Erythroblast (primary cell): ENCODE data around the gene NDUFAF8.

Experiments used
- DNase-seq, 2 experiments: peaks; one replicate each; lab custom pipeline; 2025; lab: John Stamatoyannopoulos, UW
- GATA1 ChIP-seq: IDR thresholded peaks from 2 replicates; pipeline ENCODE4 v1.6.1; 2011; ENCODE audit warnings: low read depth, mild to moderate bottlenecking, control low read depth, low read length, moderate library complexity
- POLR2A ChIP-seq: IDR thresholded peaks from 2 replicates; pipeline ENCODE4 v1.6.1; 2011; ENCODE audit warnings: mild to moderate bottlenecking, low read length

Gene NDUFAF8

GRCh38 chr17:81238815-81239713, at the start of gene NDUFAF8, which contains the start of gene TEPSIN:
Gene NDUFAF8 (plus strand): TSS chr17:81239318. CDS start chr17:81239364, 46 bp downstream.
Gene TEPSIN (minus strand): TSS chr17:81239055. CDS start chr17:81239033, 22 bp downstream.
- peak; percentile 99 for DNase-seq
- no peak for TF ChIP-seq GATA1
- peak; percentile 76 for TF ChIP-seq POLR2A

GRCh38 chr17:81189670-81190530, 49.2 kb upstream of the NDUFAF8 start:
- DNase-seq = no peak
- no peak for TF ChIP-seq GATA1
- no peak for TF ChIP-seq POLR2A

- DNase-seq = no peak
- no peak for TF ChIP-seq GATA1
- TF ChIP-seq POLR2A = no peak
These were observed 48.5 kb upstream of the NDUFAF8 start for GRCh38 chr17:81190591-81190990.

GRCh38 chr17:81191116-81191515, 48.0 kb upstream of the NDUFAF8 start:
- TF ChIP-seq GATA1 = no peak

GRCh38 chr17:81191646-81192045, 47.5 kb upstream of the NDUFAF8 start:
- no peak for TF ChIP-seq GATA1
- no peak for TF ChIP-seq POLR2A

More at GRCh38 chr17:81191116-81191515, 48.0 kb upstream of the NDUFAF8 start:
- no peak for DNase-seq

GRCh38 chr17:81192386-81193050, 46.6 kb upstream of the NDUFAF8 start:
- DNase-seq = no peak
- TF ChIP-seq GATA1 = no peak
- TF ChIP-seq POLR2A = no peak

More at GRCh38 chr17:81191646-81192045, 47.5 kb upstream of the NDUFAF8 start:
- no peak for DNase-seq

- TF ChIP-seq GATA1 (no peak), POLR2A (no peak)
- DNase-seq = no peak
These were observed 46.1 kb upstream of the NDUFAF8 start for GRCh38 chr17:81193051-81193410.

- TF ChIP-seq POLR2A (no peak), GATA1 (no peak)
- DNase-seq = no peak
These were observed 45.5 kb upstream of the NDUFAF8 start for GRCh38 chr17:81193470-81194224.

- DNase-seq = no peak
- no peak for TF ChIP-seq POLR2A
- no peak for TF ChIP-seq GATA1
These were observed 44.8 kb upstream of the NDUFAF8 start for GRCh38 chr17:81194225-81194760.

GRCh38 chr17:81194941-81195901, 43.9 kb upstream of the NDUFAF8 start:
- TF ChIP-seq POLR2A = no peak
- no peak for DNase-seq

GRCh38 chr17:81195941-81196495, 43.1 kb upstream of the NDUFAF8 start:
- no peak for TF ChIP-seq POLR2A
- TF ChIP-seq GATA1 = no peak
- no peak for DNase-seq
